HG02642 (cell line): Measurements from ENCODE around the gene SFTPD.
A peak's percentile ranks its signal among the peaks of the same experiment; 100 is the strongest.
"Not testable (repeated sequence)": the region's sequence is repeated elsewhere in the genome, so short reads cannot be mapped to it uniquely, and the experiment has no call there.

ENCODE experiments used
- ATAC-seq: cut with Tn5 transposase; IDR thresholded peaks from one replicate; pipeline ENCODE4 v1.9.1; 2021; ENCODE audit warnings: mild to moderate bottlenecking; ENCODE audit not compliant: unreplicated experiment, poor library complexity

Gene SFTPD

GRCh38 chr10:79928028-79928583, 20.8 kb downstream of the SFTPD start:
- no peak for ATAC-seq

- no peak for ATAC-seq
Observed at GRCh38 chr10:79927111-79927828, 21.6 kb downstream of the SFTPD start.

- ATAC-seq: no peak
Observed at GRCh38 chr10:79926037-79926436, 22.9 kb downstream of the SFTPD start.

GRCh38 chr10:79925614-79926013, 23.3 kb downstream of the SFTPD start:
- ATAC-seq: no peak

GRCh38 chr10:79923669-79924068, 25.2 kb downstream of the SFTPD start:
- no peak for ATAC-seq

- no peak for ATAC-seq
Observed at GRCh38 chr10:79923145-79923544, 25.8 kb downstream of the SFTPD start.

- ATAC-seq: not testable (repeated sequence)
Observed at GRCh38 chr10:79922011-79922412, 26.9 kb downstream of the SFTPD start.

GRCh38 chr10:79915838-79916237, 33.1 kb downstream of the SFTPD start:
- ATAC-seq: not testable (repeated sequence)

- not testable (repeated sequence) for ATAC-seq
Observed at GRCh38 chr10:79914512-79914911, 34.4 kb downstream of the SFTPD start.

- no peak for ATAC-seq
Observed at GRCh38 chr10:79910836-79911235, 38.1 kb downstream of the SFTPD start.

- ATAC-seq: no peak
Observed at GRCh38 chr10:79910344-79910743, 38.6 kb downstream of the SFTPD start.

GRCh38 chr10:79905322-79906314, 43.3 kb downstream of the SFTPD start:
- ATAC-seq: no peak

GRCh38 chr10:79904671-79905321, 44.1 kb downstream of the SFTPD start:
- peak; percentile 69 for ATAC-seq

- not testable (repeated sequence) for ATAC-seq
Observed at GRCh38 chr10:79901571-79901970, 47.3 kb downstream of the SFTPD start.

- no peak for ATAC-seq
Observed at GRCh38 chr10:79898597-79899325, 50.1 kb downstream of the SFTPD start.

GRCh38 chr10:79892896-79893295, 56.0 kb downstream of the SFTPD start:
- ATAC-seq: not testable (repeated sequence)

- ATAC-seq: no peak
Observed at GRCh38 chr10:79890469-79890868, 58.4 kb downstream of the SFTPD start.

GRCh38 chr10:79888984-79889383, 59.9 kb downstream of the SFTPD start:
- ATAC-seq: not testable (repeated sequence)
